Stimulated activated CD8-positive, alpha-beta memory T cell treated with anti-CD3 and anti-CD28 coated beads, Interleukin-7, amount 100 ng/mL, for 48 hours (primary cell): ENCODE results near the gene CAP2.
"Not testable (repeated sequence)": the region's sequence is repeated elsewhere in the genome, so short reads cannot be mapped to it uniquely, and the experiment has no call there.

ENCODE experiments used
- DNase-seq, 2 donors: peaks; one replicate each; pipeline ENCODE4 v3.0.0-alpha.2; 2020; ENCODE audit warnings: low read depth in 1 of 2; ENCODE audit errors: extremely low read depth in 1 of 2

The CAP2 gene

DNA sequence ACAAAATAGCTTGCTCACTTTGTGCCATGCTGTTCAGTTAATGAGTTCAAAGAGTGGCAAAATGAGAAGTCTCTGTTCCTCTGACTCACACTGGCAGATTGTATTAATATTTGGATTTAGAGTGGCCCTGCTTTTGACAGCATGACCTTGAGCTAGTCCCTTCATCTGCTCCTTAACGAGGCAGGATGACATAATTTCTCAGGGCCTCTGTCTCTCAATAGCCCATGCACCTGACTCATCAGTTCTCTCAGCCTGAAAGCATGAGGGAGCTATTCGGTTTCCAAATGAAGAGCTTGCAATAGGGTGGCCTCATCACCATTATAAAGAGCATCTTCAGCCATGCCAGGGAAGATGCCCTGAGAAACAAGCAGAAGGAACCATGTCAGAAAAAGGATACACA lies 38.2 kb downstream of the CAP2 start:
- no peak for DNase-seq

DNA sequence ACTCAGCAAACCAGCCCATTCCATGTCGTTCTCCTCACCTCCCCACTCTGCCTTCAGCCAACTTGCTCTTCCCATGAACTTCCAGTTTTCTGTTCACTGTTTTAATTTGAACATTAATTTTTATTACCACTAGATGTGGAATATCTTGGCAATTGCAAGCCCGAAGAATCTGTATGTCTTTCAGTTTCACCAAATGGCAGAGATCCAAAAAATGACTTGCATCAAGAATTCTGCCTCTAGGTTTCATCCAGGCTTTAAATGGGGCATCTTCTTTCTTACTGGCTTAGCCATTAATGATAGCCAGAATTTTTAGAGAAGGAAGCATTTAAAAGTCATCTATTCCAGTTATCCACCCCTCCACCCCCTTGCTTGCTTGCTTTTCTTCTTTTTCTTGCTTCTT lies 39.0 kb downstream of the CAP2 start:
- no peak for DNase-seq

DNA sequence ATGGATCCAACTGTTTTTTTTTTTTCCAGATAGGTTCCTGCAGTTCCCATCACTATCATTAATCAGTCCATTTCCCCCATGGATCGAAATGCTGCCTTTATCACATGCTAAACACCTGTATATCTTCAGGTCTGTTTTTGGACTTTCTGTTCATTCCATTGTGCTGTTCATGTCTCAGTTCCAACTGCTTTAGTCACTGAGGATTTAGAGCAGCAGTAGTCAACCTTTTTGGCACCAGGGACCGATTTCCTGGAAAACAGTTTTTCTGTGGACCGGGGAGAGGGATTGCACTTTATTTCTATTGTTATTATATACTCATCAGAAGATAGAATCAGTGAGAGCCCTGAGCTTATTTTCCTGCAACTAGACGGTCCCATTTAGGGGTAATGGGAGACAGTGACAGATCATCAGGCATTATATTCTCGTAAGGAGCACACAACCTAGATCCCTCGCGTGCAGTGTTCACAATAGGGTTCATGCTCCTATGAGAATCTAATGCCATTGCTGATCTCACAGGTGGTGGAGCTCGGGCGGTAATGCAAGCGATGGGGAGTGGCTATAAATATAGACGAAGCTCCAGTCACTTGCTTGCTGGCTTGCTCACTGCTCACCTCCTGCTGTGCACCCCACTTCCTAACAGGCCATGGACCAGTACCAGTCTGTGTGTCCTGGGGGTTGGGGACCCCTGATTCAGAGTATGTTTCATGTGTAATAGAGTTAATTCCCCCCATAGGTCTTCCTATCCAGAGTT lies 46.0 kb downstream of the CAP2 start:
- DNase-seq = no peak

DNA sequence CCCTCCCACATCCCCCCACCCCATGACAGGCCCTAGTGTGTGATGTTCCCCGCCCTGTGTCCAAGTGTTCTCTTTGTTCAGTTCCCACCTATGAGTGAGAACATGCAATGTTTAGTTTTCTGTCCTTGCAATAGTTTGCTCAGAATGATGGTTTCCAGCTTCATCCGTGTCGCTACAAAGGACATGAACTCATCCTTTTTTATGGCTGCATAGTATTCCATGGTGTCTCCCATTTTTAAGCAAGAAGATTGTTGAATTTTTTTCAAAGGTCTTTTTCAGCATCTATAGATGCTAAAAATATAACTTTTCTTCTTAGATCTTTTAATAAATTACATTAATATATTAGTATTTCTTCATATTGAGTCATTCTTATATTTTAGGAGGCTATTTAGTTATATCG lies 47.4 kb downstream of the CAP2 start:
- not testable (repeated sequence) for DNase-seq

DNA sequence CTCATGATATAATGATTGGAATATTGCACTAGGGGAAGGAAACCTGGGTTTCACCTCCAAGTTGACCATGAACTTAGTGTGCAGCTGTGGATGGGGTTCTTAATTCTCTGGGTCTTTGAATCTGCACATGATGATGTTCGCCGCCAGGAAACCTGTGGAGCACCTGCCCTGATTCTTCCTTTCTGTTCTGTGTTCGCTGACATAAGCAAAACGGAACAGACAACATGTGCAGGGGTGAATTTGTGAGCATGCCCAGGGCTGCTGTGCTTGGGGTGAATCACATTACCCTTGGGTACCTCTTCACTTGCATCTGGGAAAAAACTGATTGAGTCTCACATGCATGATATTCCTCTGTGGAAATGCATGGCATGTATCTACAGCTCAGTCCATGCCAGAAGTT lies 48.8 kb downstream of the CAP2 start:
- no peak for DNase-seq

DNA sequence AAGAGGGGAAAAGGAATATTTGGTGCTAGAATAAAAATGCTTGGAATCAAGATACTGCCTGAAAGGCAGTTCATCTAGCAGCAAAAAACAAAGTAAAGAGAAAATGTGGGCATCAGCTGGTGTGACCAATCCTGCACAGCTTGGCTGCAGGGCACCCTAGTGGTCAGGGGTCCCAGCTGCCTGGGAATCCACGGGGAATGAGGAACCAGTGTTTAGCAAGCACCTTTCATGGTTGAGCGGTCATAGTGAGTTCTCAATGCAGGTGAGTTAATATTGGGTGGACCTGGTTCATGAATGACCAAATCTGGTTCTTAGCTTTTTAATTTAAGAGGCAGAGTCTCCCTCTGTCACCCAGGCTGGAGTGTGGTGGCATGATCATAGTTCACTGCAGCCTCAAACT lies 53.3 kb downstream of the CAP2 start:
- no peak for DNase-seq

DNA sequence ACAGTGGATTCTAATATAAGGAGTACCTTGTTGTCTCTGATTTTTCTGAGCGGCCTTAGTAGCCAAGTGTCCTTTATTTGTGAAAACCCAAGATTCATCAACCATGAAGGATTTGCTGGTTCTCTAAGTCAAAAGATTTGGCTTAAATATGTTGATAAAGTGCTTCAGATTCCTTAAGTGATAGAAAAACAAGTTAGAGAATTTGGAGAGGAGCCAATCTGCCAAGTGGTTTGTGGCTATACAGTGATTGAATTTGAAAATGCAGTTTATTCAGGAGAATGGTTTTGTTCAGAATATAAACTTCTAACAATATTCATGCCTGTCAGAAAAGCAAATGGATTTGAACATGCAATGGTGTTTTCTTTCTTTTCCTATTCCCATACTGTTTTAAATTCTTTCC lies 54.8 kb downstream of the CAP2 start:
- DNase-seq = no peak

DNA sequence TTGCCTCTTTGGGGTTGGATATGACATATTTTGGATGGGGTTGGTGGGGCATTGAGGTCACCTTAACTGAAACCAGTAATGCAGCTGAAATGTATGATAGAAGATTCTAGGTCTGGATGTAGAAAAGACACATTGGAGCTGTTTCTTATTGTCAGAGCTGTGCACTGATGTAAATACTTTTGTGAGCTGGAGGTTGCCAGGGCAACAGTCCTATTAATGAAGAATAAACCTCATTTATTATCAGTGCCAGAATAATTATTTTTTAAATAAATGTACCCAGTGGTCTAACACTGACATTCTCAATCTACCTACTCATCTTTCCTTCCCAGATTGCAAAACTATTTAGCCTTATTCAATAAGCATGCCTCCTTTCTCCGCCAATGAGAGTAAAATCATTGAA lies 57.0 kb downstream of the CAP2 start:
- DNase-seq = no peak

DNA sequence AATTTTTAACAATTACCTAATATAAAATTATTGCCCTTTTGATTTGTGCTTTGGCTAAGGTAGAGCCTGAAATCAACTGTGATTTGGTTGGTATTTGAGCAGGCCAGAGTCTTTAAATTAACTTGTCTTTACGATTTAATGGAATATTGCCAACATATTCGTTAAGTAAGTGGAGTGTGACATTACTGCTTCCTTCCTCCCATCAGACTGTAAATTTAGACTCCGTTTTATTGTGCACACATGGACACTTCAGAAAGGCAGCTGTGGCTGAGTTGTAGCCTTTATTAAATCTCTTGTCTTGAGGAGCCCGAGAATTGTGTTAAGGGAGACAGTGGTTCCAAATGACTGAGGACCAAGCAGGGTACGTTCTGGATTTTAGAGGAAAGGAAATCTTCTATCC lies 57.4 kb downstream of the CAP2 start:
- DNase-seq = no peak

DNA sequence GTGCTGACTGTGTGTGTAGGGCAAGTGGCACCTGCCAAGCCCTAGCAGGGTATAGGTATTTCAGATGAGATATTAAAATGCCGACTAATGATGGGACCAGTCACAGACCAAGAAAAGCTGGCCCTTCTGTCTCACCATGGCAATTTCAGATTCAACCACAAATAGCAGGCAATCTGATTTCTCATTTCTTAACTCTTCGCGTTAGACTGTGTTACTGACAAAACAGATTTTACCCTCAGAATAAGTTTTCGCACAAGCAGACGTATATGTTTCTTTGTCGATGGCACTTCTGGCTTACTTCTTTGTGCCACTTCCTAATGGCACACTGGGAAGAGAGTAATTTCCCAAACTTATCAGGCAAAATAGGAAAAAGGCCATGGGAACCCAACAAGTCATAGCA lies 58.7 kb downstream of the CAP2 start:
- DNase-seq = no peak

DNA sequence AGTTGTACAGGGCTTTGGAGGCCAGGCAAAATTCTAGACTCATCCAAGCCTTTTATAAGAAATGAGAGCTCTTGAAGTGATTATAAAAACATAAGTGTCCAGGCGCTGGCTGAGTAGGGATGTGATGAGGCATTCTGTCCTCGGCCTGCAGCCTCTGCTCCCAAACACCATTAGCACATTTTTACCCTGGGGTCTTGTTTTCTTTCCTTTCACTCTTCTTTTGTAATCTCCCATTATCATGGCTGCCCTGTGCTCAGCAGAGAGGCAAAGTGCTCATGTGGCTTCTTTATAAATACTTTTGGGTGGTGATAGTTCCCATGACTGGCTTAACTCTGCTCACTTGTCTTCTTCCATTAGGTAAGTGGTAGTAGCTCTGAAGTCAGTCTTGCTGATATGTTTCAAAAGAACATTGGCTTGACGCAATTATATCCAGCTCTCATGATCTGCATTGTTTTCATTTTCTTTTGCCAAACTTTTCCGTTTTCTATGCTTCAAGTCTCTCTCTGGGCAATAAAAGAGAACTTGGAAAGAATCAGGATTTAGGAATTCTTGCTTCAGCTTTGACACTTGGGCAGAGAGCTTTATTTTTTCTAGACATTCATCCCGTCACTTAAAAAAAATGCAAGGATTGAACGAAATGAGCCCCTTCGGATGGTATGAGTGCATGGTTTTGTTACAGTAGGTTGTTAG lies 61.1 kb downstream of the CAP2 start:
- DNase-seq = no peak

DNA sequence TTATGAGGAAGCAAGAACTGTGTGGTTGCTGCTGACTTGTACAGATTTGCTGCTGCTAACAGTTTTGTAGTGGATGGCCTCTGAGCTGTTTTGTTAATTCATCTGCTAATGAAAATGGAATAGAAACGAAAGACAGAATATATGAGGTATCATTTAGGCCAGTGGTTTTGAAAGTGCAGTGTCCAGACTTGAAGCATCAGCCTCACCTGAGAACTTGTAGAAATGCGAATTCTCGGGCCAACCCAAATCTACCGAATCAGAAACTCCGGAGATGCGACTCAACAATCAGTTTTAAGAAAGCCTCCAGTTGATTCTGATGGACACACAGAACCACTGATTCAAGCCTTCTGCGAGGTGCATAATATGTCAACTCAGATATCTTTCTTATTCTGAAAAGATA lies 62.5 kb downstream of the CAP2 start:
- no peak for DNase-seq

DNA sequence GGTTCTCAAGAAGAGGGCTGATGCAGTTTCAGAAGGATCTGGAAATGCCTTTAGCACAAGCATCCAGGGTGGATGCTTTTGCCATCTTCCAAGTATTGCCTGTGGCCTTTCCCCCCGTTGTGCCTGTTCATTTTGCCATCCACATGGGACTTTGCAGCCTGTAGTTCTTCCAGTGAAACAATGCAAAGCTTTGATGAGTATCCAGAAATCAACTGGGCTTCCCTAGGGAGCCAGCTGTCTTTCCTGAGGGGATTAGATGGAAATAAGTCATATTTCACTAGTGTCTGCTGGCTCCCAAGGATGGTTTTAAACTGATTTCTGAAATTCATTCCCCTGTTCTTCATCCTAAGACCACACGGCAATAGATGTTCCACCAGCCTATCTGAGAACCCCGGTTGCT lies 63.3 kb downstream of the CAP2 start:
- DNase-seq = no peak

DNA sequence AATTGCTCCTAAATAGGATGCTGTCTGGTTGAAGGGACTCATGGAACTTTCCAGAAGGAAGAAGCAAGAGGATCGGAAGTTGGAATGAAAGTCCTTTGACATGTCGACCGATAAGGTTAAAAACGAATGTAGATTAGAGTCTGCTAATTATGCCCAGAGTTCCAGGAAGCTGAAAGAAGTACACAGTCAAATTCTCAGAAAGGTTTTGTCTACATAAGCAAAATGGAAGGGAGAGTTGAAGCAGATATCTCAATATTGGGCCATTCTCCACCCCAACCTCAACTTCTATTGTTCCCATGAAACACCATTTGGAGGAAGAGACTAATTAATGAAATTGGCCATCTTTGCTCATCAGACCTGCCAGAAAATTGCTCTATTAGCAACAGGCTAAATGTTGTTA lies 64.0 kb downstream of the CAP2 start:
- DNase-seq = no peak

DNA sequence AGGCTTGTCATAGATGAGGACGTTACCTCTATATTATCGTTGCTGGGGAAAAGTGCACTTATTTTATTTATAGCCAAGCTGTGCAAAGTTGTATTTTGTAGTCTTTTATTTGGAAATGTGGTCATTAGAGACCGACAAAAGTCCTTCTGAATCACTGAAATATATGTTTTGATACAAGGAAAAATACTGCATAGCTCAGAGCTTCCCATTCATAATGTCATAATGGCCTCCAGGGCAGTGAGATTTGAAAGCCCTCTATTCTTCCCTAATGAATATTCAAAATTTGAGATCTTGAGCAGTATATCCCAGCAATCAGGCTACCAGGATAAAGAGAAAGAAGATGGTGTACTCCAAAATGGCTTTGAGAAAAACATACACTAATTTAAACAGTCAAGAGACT lies 64.6 kb downstream of the CAP2 start:
- no peak for DNase-seq

DNA sequence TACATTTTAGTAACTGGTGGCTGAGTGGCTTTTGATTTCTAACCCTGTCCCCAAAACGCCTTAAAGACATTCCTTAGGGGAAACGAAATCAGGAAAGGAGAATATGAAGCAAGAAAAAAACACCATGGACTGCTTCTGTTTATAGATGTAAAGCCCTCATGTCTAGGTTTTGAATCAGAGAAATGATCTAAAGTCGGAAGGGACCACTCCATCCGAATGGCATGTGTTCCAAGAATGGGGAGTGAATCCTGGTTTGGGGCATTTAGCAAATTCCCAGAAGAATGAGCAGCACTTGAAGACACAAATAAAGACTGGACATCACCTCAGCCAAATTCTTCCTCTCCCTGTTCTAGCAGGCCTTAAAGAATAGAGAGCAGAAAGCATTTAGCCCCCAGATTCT lies 65.6 kb downstream of the CAP2 start:
- DNase-seq = no peak

DNA sequence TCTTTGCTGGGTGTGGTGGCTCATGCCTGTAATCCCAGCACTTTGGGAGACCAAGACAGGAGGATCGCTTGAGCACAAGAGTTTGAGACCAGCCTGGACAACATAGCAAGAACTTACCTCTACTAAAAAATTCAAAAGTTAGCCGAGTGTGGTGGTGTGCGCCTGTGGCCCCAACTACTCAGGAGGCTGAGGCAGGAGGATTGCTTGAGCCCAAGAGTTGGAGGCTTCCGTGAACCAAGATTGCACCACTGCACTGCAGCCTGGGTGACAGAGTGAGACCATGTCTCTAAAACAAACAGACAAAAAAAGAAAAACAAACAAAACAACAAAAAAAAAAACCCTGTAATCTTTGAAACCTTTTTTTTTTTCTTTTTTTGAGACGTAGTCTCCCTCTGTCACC lies 67.5 kb downstream of the CAP2 start:
- DNase-seq = no peak

DNA sequence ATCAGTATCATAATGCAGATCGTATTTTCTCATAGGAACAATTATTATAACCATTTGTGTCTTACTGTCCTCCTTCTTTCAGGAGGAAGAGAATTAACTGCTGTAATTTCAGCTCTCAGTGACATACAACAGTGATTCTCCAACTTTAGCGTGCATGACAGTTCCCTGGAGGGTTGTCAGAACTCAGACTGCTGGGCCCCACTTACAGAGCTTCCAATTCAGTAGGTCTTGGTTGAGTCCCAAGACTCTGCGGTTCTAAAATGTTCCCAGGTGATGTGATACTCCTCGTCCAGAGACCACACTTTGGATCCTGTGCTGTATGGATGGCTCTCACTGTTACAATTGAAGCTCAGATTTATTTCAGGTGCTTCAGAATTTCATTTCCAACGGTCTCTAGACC lies 72.8 kb downstream of the CAP2 start:
- DNase-seq = no peak

DNA sequence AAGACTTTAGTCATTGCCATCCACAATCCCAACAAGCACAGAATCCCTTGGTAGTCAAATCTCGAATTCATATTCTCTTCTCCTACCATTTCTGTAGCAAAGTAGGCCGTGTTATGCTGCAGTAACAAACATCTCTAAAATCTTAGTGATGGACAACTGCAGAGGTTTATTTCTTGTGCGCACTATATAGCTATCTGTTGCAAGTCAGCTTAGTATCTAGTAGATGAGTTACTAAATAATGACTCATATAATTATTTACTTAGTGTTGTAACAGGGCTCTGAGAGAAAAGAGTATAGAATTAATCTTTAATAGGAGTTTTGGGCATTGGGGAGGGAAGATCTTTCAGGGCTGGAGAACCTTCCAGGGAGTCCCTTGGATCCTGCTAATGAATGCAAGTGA lies 73.3 kb downstream of the CAP2 start:
- DNase-seq = no peak

DNA sequence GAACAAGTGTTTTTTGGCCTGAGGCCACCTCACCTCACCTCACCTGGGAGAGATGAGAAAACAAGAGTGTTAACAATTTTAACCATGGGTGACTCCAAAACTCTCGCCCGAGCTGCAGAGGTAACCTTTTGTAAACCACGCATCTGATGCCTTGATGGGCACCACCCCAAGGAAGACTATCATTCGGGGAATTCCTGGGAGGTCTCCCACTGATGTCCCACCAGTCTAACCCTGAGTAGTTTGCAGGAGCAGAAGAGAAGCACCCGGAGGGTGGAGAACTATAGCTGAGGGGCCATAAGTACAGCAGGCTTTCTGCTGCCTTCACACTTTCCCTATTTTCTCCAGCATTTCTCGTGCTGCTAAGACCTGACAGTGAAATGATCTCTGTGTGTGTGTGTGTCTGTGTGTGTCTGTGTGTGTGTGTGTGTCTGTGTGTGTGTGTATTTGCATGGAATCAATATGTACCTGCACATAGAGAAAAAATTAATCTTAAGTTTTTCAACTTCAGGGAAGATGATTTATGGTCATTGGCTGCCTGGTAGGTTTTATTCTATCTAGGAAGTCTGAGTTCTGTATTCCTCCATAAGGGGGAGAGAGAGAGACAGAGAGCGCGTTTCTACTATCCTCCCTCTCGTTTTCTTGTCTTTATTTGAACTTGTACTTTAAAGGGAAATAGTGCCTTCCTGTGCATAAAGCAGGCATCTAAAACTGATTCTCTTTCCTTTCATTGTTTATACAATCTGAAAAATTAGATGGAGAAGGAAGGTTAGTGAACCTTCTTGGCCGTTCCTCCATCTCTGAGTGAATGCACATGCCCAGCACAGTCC lies 75.8 kb downstream of the CAP2 start:
- no peak for DNase-seq

DNA sequence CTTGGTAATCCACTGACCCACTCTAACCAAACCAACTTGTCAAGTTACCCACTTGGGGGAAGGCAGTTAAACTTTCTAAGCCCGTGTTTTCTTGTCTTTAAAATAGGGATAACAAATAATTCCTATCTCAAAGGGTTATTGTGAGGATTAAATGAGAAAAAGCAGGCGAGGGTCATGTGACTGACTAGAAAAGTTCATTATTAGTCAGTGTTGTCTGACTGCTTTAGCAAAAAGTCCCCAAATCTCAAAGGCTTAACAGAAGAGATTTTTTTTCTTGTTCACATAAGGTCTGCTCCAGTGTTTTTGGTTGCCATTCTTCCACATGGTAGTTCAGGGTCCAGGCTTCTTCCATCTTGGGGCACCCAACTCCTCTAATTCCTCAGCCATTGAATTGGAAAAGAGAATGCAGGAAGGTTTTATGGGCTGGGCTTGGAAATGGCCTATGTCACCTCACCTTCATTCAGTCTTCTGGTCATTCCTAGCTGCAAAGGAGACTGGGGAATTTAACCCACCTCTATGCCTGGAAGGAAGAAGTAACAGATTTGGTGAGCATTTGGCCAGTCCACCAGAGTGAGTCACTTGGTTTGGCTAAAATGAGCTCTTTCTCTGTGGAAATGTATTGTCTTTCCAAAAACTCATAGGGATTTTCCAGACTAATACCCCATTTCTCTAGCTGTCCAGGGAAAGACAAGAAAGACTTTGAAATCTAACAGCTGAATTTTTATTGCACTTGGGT lies 77.0 kb downstream of the CAP2 start:
- no peak for DNase-seq
